HG03378 (cell line): ENCODE data around the gene TRIM5.
"Not testable (repeated sequence)": the region's sequence is repeated elsewhere in the genome, so short reads cannot be mapped to it uniquely, and the experiment has no call there.

ENCODE experiments used
- ATAC-seq: cut with Tn5 transposase; IDR thresholded peaks from one replicate; pipeline ENCODE4 v1.9.1; 2021; ENCODE audit warnings: mild to moderate bottlenecking, moderate library complexity; ENCODE audit not compliant: unreplicated experiment

Gene TRIM5

GRCh38 chr11:5690216-5690615 lies 5.3 kb upstream of the TRIM5 start:
- no peak for ATAC-seq

GRCh38 chr11:5689551-5689983 lies 4.7 kb upstream of the TRIM5 start, which contains the start of gene TRIM22:
Gene TRIM22, plus strand, starts transcription at chr11:5689790. Its CDS starts 6,443 bp downstream, at chr11:5696233.
- peak; percentile 79 for ATAC-seq

- no peak for ATAC-seq
These were observed 3.6 kb upstream of the TRIM5 start for GRCh38 chr11:5688482-5688881.

- no peak for ATAC-seq
These were observed 1.6 kb upstream of the TRIM5 start for GRCh38 chr11:5686426-5686825.

- ATAC-seq = peak; percentile 4
These were observed 733 bp downstream of the TRIM5 start for GRCh38 chr11:5684036-5684645.

- ATAC-seq = not testable (repeated sequence)
These were observed 1.3 kb downstream of the TRIM5 start for GRCh38 chr11:5683620-5684019.

- ATAC-seq = not testable (repeated sequence)
These were observed 1.9 kb downstream of the TRIM5 start for GRCh38 chr11:5682890-5683441.

GRCh38 chr11:5679811-5680210 lies 5.1 kb downstream of the TRIM5 start:
- no peak for ATAC-seq

- ATAC-seq = no peak
These were observed 10.5 kb downstream of the TRIM5 start for GRCh38 chr11:5674391-5674790.

- ATAC-seq = no peak
These were observed 13.0 kb downstream of the TRIM5 start for GRCh38 chr11:5671831-5672230.

GRCh38 chr11:5666402-5666793 lies 18.5 kb downstream of the TRIM5 start:
- ATAC-seq = no peak

GRCh38 chr11:5665746-5666401 lies 19.0 kb downstream of the TRIM5 start:
- ATAC-seq = no peak

- no peak for ATAC-seq
These were observed 19.8 kb downstream of the TRIM5 start for GRCh38 chr11:5665051-5665570.

GRCh38 chr11:5663511-5663910 lies 21.4 kb downstream of the TRIM5 start:
- no peak for ATAC-seq

- ATAC-seq = no peak
These were observed 26.6 kb downstream of the TRIM5 start for GRCh38 chr11:5658318-5658717.

GRCh38 chr11:5656956-5657355 lies 27.9 kb downstream of the TRIM5 start:
- ATAC-seq = not testable (repeated sequence)

- no peak for ATAC-seq
These were observed 29.4 kb downstream of the TRIM5 start for GRCh38 chr11:5655474-5655873.

- no peak for ATAC-seq
These were observed 38.7 kb downstream of the TRIM5 start for GRCh38 chr11:5646139-5646538.

- no peak for ATAC-seq
These were observed 41.3 kb downstream of the TRIM5 start for GRCh38 chr11:5643585-5643984.

GRCh38 chr11:5639953-5640352 lies 44.9 kb downstream of the TRIM5 start:
- ATAC-seq = no peak

GRCh38 chr11:5631969-5632635 lies 52.8 kb downstream of the TRIM5 start:
- peak; percentile 94 for ATAC-seq
